ENCODE measurements around the gene AKAP1. TPM values are rescaled to one million over a fixed set of nuclear protein-coding genes. Genes with fewer than 3 reads are reported as not detected.

AKAP1 gene
- polyA plus RNA-seq, 1 donor from 2014 or later = 38.7 TPM

- Histone ChIP-seq H3K36me3 (ENCODE audit: insufficient read depth, low read length) (no peaks in the 10 kb centered on the region), H3K4me2 (ENCODE audit: low read length) (no peak overlapping the region), H3K9ac (ENCODE audit: low read length) (no peak overlapping the region), H3K9me3 (ENCODE audit: low read length) (no peaks in the 10 kb centered on the region), H3K4me3 (ENCODE audit: low read length) (no peak overlapping the region), H3F3A (ENCODE audit: insufficient read depth, low read length, poor library complexity, severe bottlenecking) (no peaks in the 10 kb centered on the region), H3K9me2 (ENCODE audit: insufficient read depth, low read length) (no peaks in the 10 kb centered on the region), H2AFZ (ENCODE audit: low read depth, low read length) (no peak overlapping the region), H3K79me2 (replicated peaks; ENCODE audit: insufficient read depth, low read length) (peaks cover 15% of the 10 kb centered on the region), H4K20me1 (ENCODE audit: insufficient read depth) (no peaks in the 10 kb centered on the region), H3K27ac (ENCODE audit: low read length) (no peak overlapping the region), H3K27me3 (ENCODE audit: insufficient read depth, low read depth, low read length) (peaks cover 3% of the 10 kb centered on the region)
- TF ChIP-seq POLR2AphosphoS5 (IDR thresholded peaks at IDR 0.05) (no peak), EZH2 (IDR thresholded peaks at IDR 0.05; ENCODE audit: borderline replicate concordance, insufficient read depth, low read length, poor library complexity, severe bottlenecking) (no peak), EP300 (conservative IDR thresholded peaks at IDR 0.05; ENCODE audit: poor library complexity, severe bottlenecking) (no peak), CTCF (IDR thresholded peaks at IDR 0.05; ENCODE audit: poor library complexity, severe bottlenecking) (no peak), TAF1 (IDR thresholded peaks at IDR 0.05; ENCODE audit: low read depth) (no peak), SMC3 (conservative IDR thresholded peaks at IDR 0.05; ENCODE audit: poor library complexity) (no peak), MXI1 (conservative IDR thresholded peaks at IDR 0.05; ENCODE audit: poor library complexity, severe bottlenecking) (no peak), RAD21 (conservative IDR thresholded peaks at IDR 0.05) (no peak)
- TF ChIP-seq, protein P1, sequence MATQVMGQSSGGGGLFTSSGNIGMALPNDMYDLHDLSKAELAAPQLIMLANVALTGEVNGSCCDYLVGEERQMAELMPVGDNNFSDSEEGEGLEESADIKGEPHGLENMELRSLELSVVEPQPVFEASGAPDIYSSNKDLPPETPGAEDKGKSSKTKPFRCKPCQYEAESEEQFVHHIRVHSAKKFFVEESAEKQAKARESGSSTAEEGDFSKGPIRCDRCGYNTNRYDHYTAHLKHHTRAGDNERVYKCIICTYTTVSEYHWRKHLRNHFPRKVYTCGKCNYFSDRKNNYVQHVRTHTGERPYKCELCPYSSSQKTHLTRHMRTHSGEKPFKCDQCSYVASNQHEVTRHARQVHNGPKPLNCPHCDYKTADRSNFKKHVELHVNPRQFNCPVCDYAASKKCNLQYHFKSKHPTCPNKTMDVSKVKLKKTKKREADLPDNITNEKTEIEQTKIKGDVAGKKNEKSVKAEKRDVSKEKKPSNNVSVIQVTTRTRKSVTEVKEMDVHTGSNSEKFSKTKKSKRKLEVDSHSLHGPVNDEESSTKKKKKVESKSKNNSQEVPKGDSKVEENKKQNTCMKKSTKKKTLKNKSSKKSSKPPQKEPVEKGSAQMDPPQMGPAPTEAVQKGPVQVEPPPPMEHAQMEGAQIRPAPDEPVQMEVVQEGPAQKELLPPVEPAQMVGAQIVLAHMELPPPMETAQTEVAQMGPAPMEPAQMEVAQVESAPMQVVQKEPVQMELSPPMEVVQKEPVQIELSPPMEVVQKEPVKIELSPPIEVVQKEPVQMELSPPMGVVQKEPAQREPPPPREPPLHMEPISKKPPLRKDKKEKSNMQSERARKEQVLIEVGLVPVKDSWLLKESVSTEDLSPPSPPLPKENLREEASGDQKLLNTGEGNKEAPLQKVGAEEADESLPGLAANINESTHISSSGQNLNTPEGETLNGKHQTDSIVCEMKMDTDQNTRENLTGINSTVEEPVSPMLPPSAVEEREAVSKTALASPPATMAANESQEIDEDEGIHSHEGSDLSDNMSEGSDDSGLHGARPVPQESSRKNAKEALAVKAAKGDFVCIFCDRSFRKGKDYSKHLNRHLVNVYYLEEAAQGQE (IDR thresholded peaks at IDR 0.05; ENCODE audit: borderline replicate concordance) = no peak
Observed at GRCh38 chr17:57088298-57088697, 3.3 kb downstream of the AKAP1 start.

DNA sequence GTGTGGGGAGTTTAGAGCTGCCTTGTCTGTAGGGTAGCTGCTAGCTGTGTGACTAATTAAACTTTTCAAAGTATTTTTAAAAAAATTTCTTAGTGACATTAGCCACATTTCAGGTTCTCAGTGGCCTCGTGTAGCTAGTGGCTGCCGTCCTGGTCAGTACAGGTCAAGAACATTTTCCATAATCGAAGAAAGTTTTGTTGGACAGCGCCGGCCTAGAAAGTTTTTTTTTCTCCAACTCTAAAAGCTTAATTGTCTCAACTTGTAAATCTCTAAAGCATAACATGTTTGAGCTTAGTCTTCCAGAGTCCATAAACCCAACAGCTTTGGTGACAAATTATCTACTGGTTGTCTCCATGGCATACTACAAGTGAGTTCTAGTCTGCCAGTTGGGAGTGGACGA lies 4.3 kb downstream of the AKAP1 start:
- Histone ChIP-seq H3K27me3 (ENCODE audit: insufficient read depth, low read depth, low read length) (peaks cover 3% of the 10 kb centered on the region), H3K9ac (ENCODE audit: low read length) (no peak overlapping the region), H3K9me2 (ENCODE audit: insufficient read depth, low read length) (no peaks in the 10 kb centered on the region), H3K36me3 (ENCODE audit: insufficient read depth, low read length) (no peaks in the 10 kb centered on the region), H3F3A (ENCODE audit: insufficient read depth, low read length, poor library complexity, severe bottlenecking) (no peaks in the 10 kb centered on the region), H3K4me3 (ENCODE audit: low read length) (no peak overlapping the region), H3K79me2 (replicated peaks; ENCODE audit: insufficient read depth, low read length) (peaks cover 15% of the 10 kb centered on the region), H4K20me1 (ENCODE audit: insufficient read depth) (no peaks in the 10 kb centered on the region), H3K27ac (ENCODE audit: low read length) (no peak overlapping the region), H2AFZ (ENCODE audit: low read depth, low read length) (no peak overlapping the region), H3K4me2 (ENCODE audit: low read length) (no peak overlapping the region), H3K9me3 (ENCODE audit: low read length) (no peaks in the 10 kb centered on the region)
- TF ChIP-seq, protein P1 (IDR thresholded peaks at IDR 0.05; ENCODE audit: borderline replicate concordance) = no peak
- TF ChIP-seq SMC3 (conservative IDR thresholded peaks at IDR 0.05; ENCODE audit: poor library complexity) (no peak), RAD21 (conservative IDR thresholded peaks at IDR 0.05) (no peak), EZH2 (IDR thresholded peaks at IDR 0.05; ENCODE audit: borderline replicate concordance, insufficient read depth, low read length, poor library complexity, severe bottlenecking) (no peak), TAF1 (IDR thresholded peaks at IDR 0.05; ENCODE audit: low read depth) (no peak), CTCF (IDR thresholded peaks at IDR 0.05; ENCODE audit: poor library complexity, severe bottlenecking) (no peak), MXI1 (conservative IDR thresholded peaks at IDR 0.05; ENCODE audit: poor library complexity, severe bottlenecking) (no peak), EP300 (conservative IDR thresholded peaks at IDR 0.05; ENCODE audit: poor library complexity, severe bottlenecking) (no peak), POLR2AphosphoS5 (IDR thresholded peaks at IDR 0.05) (no peak)
